ENCODE results near the gene NOA1. TPM values are rescaled to one million over a fixed set of nuclear protein-coding genes. Genes with fewer than 3 reads are reported as not detected.

NOA1 gene
- total and polyA plus RNA-seq, 10 of the 15 experiments (the other 5 are each of a cell fraction or from before 2014, with no cell fraction given), result 3.2 to 34.0 (median 17.6) TPM

DNA sequence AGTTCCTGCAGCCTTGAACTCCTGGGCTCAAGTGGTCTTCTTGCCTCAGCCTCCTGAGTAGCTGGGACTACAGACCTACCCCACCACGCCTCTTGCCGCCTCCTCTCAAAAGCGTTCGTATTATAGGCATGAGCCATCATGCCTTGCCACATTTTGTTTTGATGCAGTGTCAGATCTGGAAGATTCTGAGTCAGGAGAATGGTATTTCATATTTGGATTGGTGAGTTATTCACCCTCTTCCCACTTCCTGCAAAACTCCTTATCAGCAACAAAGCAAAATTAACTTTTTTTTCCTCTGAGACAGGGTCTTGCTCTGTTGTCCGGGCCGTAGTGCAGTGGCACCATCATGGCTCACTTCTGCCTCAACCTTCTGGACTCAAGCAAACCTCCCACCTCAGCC is 40.1 kb downstream of the NOA1 start:
- 97% methylated on average over 6 of the region's 6 CpGs for WGBS (ENCODE audit: insufficient coverage, insufficient replicate concordance, low lambda C conversion rate, missing lambda C conversion rate)
- POLR2A ChIA-PET, result no interaction called here
- TF ChIP-seq POLR2AphosphoS2 (IDR thresholded peaks at IDR 0.05; ENCODE audit: low read depth, low read length) (no peak), SUPT20H (IDR thresholded peaks at IDR 0.05; ENCODE audit: borderline replicate concordance, control insufficient read depth, low read depth, low read length) (no peak), PAX5 (IDR thresholded peaks at IDR 0.05; ENCODE audit: borderline replicate concordance, low read depth, low read length) (no peak), ZNF384 (IDR thresholded peaks at IDR 0.05; ENCODE audit: borderline replicate concordance, low read depth, low read length) (no peak), EP300 (IDR thresholded peaks at IDR 0.05; ENCODE audit: borderline replicate concordance in 1 of 2, control insufficient read depth in 1 of 2, low read depth in 2 of 2, low read length in 2 of 2) (no peak), FOXM1 (IDR thresholded peaks at IDR 0.05; ENCODE audit: low read depth, low read length) (no peak), BCL11A (IDR thresholded peaks at IDR 0.05; ENCODE audit: low read depth, low read length) (no peak), BRCA1 (IDR thresholded peaks at IDR 0.05; ENCODE audit: low read depth, low read length) (no peak), POLR2AphosphoS5 (IDR thresholded peaks at IDR 0.05; ENCODE audit: low read length) (no peak), GABPA (IDR thresholded peaks at IDR 0.05; ENCODE audit: low read depth) (no peak), NR2C2 (IDR thresholded peaks at IDR 0.05; ENCODE audit: borderline replicate concordance, control insufficient read depth, insufficient read length, low read depth) (no peak)
- TF ChIP-seq, protein P1, sequence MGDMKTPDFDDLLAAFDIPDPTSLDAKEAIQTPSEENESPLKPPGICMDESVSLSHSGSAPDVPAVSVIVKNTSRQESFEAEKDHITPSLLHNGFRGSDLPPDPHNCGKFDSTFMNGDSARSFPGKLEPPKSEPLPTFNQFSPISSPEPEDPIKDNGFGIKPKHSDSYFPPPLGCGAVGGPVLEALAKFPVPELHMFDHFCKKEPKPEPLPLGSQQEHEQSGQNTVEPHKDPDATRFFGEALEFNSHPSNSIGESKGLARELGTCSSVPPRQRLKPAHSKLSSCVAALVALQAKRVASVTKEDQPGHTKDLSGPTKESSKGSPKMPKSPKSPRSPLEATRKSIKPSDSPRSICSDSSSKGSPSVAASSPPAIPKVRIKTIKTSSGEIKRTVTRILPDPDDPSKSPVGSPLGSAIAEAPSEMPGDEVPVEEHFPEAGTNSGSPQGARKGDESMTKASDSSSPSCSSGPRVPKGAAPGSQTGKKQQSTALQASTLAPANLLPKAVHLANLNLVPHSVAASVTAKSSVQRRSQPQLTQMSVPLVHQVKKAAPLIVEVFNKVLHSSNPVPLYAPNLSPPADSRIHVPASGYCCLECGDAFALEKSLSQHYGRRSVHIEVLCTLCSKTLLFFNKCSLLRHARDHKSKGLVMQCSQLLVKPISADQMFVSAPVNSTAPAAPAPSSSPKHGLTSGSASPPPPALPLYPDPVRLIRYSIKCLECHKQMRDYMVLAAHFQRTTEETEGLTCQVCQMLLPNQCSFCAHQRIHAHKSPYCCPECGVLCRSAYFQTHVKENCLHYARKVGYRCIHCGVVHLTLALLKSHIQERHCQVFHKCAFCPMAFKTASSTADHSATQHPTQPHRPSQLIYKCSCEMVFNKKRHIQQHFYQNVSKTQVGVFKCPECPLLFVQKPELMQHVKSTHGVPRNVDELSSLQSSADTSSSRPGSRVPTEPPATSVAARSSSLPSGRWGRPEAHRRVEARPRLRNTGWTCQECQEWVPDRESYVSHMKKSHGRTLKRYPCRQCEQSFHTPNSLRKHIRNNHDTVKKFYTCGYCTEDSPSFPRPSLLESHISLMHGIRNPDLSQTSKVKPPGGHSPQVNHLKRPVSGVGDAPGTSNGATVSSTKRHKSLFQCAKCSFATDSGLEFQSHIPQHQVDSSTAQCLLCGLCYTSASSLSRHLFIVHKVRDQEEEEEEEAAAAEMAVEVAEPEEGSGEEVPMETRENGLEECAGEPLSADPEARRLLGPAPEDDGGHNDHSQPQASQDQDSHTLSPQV (IDR thresholded peaks at IDR 0.05), result no peak
- TF ChIP-seq, protein P2, sequence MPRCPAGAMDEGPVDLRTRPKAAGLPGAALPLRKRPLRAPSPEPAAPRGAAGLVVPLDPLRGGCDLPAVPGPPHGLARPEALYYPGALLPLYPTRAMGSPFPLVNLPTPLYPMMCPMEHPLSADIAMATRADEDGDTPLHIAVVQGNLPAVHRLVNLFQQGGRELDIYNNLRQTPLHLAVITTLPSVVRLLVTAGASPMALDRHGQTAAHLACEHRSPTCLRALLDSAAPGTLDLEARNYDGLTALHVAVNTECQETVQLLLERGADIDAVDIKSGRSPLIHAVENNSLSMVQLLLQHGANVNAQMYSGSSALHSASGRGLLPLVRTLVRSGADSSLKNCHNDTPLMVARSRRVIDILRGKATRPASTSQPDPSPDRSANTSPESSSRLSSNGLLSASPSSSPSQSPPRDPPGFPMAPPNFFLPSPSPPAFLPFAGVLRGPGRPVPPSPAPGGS (IDR thresholded peaks at IDR 0.05; ENCODE audit: borderline replicate concordance, insufficient read depth, low read depth, low read length, poor library complexity, severe bottlenecking), result no peak
- Histone ChIP-seq H3K9me3 (replicated peaks; ENCODE audit: control insufficient read depth, insufficient read depth, low read length) (no peaks in the 10 kb centered on the region), H3K27ac (ENCODE audit: control insufficient read depth, insufficient read depth) (no peak overlapping the region), H3K9ac (ENCODE audit: control insufficient read depth, insufficient read depth, low read length) (no peak overlapping the region), H3K4me2 (ENCODE audit: control insufficient read depth, insufficient read depth) (no peak overlapping the region), H3K36me3 (ENCODE audit: control insufficient read depth in 2 of 2, insufficient read depth in 2 of 2, low read length in 1 of 2) (no peaks in the 10 kb centered on the region; a peak in 3 of 4 replicates), H4K20me1 (ENCODE audit: control insufficient read depth, insufficient read depth) (no peaks in the 10 kb centered on the region), H2AFZ (ENCODE audit: control insufficient read depth, low read depth, low read length) (no peak overlapping the region), H3K4me3 (no peak overlapping the region), H3K4me1 (ENCODE audit: control insufficient read depth, insufficient read depth, low read length) (no peaks in the 10 kb centered on the region), H3K79me2 (ENCODE audit: control insufficient read depth, insufficient read depth, low read length) (no peaks in the 10 kb centered on the region), H3K27me3 (replicated peaks in 1 of 2; ENCODE audit: control insufficient read depth in 2 of 2, insufficient read depth in 2 of 2, low read length in 1 of 2) (no peaks in the 10 kb centered on the region)
- CTCF ChIA-PET, result no interaction called here
- FAIRE-seq (no peak), ATAC-seq (no peak), DNase-seq (ENCODE audit: low read depth, low spot score) (no peak)
- in situ Hi-C loops (cut with MboI), result no loop called here
- BruUV-seq (replicated peaks), result no TSS peak
- RAD21 ChIA-PET (ENCODE audit: unreplicated experiment), result no interaction called here
- SMC1A ChIA-PET (ENCODE audit: uncharacterized antibody, unreplicated experiment), result no interaction called here
- intact Hi-C loops (cut with micrococcal nuclease; ENCODE audit: unreplicated experiment), result no loop called here
